ENCODE results near the gene EVI2B. TPM values are rescaled to one million over a fixed set of nuclear protein-coding genes. Genes with fewer than 3 reads are reported as not detected.
"Not testable (repeated sequence)": the region's sequence is repeated elsewhere in the genome, so short reads cannot be mapped to it uniquely, and the experiment has no call there.

Gene EVI2B
- total RNA-seq, 1 donor from 2014 or later = 2.0 TPM

GRCh38 chr17:31310886-31311285 is 3.0 kb downstream of the EVI2B start:
- DNase-seq (ENCODE audit: low spot score) = no peak
- ATAC-seq = no peak

DNA sequence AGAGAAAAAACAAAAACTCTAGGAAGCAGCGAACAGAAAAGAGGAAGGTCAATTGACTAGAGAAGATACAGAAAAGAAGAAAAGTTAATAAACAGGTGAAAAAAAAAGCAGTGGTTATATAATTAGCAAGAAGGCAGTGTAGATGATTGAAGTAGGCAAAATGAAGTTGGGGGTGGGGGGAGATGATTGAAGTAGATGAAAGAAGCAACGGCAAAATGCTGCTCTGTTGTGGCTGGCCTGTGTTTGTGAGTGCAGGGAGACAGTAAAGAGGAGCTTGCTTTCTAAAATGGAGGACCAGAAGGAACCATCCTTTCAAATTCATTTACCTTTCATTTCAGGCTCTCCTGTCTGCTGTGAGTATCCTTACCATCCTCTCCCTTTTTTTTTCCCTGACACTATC is 3.6 kb downstream of the EVI2B start:
- ATAC-seq (no peak), DNase-seq (ENCODE audit: low spot score) (no peak)

DNA sequence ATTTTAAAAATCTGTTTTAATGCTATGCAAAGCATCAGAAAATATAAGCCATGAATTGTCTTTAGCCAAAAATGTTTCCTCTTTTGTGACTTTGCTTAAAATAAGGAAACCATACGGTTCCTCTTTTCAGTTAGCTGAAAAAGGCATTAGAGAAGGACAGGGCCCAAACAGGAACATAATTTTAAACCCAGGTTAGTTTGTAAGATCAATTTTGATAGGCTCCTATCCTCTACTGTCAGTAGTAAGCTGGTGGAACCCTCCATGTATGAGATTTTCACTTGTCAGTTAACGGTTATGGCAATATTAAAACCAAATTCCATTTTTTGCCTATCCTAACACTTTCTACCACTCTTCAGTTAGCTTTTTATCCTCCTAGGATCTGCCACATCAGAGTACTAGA is 4.3 kb downstream of the EVI2B start:
- ATAC-seq = no peak
- no peak for DNase-seq (ENCODE audit: low spot score)

DNA sequence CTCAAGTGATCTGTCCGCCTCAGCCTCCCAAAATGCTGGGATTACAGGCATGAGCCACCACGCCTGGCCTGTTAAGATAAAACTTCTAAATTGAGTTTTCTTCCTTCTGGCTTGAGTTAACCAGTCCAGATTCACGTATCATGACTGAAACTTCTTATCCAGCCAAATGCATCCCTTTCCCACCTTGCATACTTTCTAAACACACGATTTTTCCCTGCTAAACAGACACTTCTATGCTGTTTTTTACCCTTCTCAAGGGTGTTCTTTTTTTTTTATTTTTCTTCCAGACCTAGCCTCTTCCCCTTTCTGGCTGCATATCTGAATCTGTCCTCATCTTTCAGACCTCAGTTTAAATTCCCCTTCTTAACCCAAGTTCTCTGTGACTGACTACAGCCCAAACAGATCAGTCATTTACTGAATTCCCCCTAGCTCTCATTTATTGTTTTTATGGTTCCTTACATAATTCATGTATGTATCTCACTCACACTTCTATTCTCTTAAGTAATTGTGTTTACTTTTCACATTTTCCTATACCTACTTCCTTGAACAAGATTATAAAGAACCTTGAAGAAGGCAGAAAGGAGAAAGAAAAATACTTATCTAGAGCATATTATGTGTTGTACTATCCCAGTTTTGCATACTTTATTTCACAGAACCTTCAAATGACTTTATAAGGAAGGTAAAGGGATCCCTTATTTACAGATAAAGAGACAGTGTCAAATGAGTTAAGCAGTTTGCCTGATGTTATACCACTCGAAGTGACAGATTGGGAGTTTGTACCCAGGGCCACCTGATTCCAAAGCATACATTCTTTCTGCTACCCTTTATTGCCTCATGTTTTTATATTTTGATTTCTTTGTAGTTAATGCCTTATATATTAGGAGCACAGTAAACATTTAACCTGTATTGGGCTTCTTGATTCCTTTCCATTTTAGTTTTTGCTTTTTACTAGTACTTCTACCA is 5.2 kb downstream of the EVI2B start:
- no peak for ATAC-seq
- DNase-seq (ENCODE audit: low spot score) = no peak

GRCh38 chr17:31307640-31308039 is 6.2 kb downstream of the EVI2B start:
- ATAC-seq (no peak), DNase-seq (ENCODE audit: low spot score) (no peak)

- ATAC-seq (no peak), DNase-seq (ENCODE audit: low spot score) (no peak)
Measured at GRCh38 chr17:31299624-31300023, 14.2 kb downstream of the EVI2B start.

- ATAC-seq = no peak
- no peak for DNase-seq (ENCODE audit: low spot score)
Measured at GRCh38 chr17:31297090-31297489, 16.8 kb downstream of the EVI2B start, which contains the start of gene OMG. OMG (minus strand) TSS chr17:31297239; CDS start chr17:31296331, 908 bp downstream.

GRCh38 chr17:31296142-31296541 is 17.7 kb downstream of the EVI2B start:
- DNase-seq (ENCODE audit: low spot score) (no peak), ATAC-seq (no peak)

DNA sequence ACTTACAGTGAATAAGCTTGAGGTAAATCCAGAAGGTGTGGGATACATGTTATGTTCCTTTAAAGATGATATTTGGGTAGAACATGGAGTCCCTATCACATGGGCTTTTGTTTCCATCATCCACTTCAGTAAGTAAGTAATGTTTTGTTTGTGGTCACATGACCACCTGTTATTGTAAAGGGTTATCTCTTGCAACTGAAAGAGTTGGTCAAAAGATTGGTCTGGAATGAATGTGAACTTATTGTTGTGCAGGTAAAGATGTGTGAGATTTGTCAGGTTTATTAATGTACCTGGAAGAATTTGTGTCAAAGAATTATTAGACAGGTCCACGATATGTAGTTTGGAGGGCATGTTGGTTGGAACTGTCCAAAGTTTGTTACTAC is 18.4 kb downstream of the EVI2B start:
- ATAC-seq (no peak), DNase-seq (ENCODE audit: low spot score) (no peak)

- no peak for ATAC-seq
- DNase-seq (ENCODE audit: low spot score) = no peak
Measured at GRCh38 chr17:31294820-31295488, 18.9 kb downstream of the EVI2B start.

DNA sequence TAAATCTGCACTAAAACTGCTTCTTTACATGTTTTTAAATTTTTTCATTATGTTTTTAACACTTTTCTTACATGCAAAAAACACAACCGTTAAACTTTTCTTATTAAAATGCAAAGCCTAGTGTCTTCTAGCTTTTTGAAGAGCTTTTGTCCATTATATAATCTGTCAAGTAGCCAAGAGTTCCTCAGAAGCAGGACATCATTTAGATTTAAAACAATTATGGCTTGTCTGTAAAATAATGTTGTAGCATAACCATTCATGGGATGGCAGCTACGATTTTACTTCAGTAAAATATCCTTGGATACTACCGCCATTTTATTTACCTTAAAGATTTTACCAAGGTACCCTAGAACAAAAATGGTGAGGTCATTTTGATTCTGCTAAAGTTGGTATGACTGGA is 19.6 kb downstream of the EVI2B start:
- no peak for DNase-seq (ENCODE audit: low spot score)
- no peak for ATAC-seq

DNA sequence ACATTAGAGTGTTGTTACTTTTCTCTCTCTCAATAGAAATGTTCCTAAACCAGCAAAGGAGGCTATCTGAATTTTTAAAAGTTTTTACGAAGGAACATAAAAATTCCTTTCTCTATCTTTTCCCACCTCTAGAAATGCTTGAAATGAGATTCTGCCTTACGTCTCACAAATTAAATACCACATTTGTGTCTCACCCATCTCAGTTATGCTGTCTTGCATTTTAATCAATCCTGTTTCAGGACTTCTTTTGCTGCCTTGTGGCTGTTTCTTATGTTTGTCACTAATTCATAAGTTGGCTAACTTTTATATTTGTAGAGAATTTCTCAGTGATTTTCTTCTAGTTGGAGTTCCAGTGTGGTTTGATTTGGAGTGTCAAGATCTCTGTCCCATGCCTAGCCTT is 20.3 kb downstream of the EVI2B start:
- DNase-seq (ENCODE audit: low spot score) (no peak), ATAC-seq (no peak)

- ATAC-seq = no peak
- no peak for DNase-seq (ENCODE audit: low spot score)
Measured at GRCh38 chr17:31291820-31292219, 22.0 kb downstream of the EVI2B start.

- DNase-seq (ENCODE audit: low spot score) = no peak
- no peak for ATAC-seq
Measured at GRCh38 chr17:31289790-31290189, 24.1 kb downstream of the EVI2B start.

- DNase-seq (ENCODE audit: low spot score); ATAC-seq: not testable (repeated sequence)
Measured at GRCh38 chr17:31287932-31288331, 25.9 kb downstream of the EVI2B start.

DNA sequence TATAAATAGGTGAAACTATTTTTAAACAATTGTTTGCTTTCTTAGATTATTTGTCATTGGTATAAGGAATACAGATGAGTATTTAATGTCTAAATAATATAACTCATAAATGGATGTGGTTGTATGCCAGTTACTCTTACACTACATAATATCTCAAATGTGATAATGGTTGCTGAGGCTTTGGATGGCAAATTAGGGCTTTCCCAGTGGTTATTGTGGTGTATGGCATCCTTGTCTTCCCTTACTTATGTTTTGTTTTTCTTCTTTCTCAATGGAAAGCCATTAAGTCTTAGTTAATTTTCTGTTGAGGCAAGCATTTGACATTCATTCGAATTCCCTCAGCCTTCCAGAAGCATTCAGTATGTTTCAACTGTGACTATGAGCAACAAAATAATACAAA is 27.3 kb downstream of the EVI2B start:
- DNase-seq (ENCODE audit: low spot score) = no peak
- ATAC-seq = no peak

- ATAC-seq (no peak), DNase-seq (ENCODE audit: low spot score) (no peak)
Measured at GRCh38 chr17:31283841-31284240, 30.0 kb downstream of the EVI2B start.

DNA sequence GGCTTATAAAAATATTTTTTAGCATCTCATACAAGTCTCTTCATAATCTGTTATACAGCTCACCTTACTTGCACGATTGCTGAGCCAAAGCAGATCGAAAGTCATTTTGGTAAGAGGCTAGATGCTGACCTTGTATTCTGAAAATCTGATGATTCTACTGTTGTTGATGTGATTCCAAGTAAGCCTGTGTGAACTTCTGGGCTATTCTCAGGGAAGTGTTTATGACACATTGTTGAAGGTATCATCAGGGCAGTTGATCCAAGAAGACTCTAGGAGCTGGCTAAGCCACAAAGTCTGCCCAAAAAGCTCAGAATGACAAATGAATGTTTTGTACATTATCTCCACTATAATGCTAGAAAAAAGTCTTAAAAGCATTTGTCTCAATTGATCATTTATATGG is 32.8 kb downstream of the EVI2B start:
- no peak for DNase-seq (ENCODE audit: low spot score)
- ATAC-seq = no peak

- DNase-seq (ENCODE audit: low spot score) (no peak), ATAC-seq (no peak)
Measured at GRCh38 chr17:31279401-31279800, 34.5 kb downstream of the EVI2B start.

DNA sequence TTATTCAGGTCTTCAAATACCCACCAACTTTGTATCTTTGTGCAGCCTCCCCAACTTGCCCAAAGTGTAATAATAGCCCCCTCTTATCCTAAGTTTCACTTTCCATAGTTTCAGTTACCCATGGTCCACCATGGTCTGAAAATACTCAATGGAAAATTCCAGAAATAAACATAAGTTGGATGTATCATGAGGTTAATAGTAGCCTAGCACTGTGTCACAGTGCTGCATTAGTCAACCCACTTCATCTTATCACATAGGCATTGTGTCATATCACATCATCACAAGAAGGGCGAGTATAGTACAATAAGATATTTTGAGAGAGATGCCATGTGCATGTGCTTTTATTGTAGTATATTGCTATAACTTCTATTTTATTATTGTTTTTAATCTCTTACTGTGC is 38.7 kb downstream of the EVI2B start:
- ATAC-seq = no peak
- DNase-seq (ENCODE audit: low spot score) = no peak

DNA sequence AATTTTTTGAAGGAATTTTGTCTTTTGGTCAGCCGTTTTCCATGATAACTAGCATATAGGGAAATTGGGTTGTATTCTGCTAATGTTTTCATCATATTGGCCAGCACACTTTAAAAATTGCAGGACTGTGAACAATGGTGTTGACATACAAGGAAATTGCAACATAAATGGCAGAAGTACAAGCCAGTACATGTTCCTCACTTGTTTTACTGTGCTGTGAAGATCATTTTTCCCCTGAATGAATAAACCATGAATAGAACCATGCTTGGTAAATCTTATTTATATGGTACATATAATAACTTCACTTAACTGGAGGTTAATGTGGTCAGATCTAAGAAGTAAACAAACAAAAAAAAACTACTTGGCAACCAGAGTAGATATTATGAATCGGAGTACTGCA is 39.6 kb downstream of the EVI2B start:
- DNase-seq (ENCODE audit: low spot score) (no peak), ATAC-seq (peak; percentile 91)

DNA sequence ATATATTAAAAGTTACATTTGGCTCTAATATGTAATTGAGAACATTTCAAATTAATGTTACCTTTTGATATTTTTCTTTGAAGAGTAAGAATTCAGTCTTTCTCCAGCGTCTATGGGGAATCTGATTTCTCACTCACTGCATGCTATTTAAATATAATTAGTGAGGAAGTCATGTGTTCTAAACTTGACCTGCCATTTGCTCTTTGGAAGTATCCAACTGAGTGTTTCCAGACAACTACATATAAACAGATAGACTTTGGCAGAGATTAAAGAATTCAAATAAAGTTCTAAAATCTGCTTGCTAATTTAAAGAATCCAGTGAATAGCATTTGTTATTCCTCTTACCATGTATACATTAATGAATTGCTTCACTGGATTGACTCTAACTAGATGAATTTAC is 40.3 kb downstream of the EVI2B start:
- DNase-seq (ENCODE audit: low spot score) = no peak
- no peak for ATAC-seq
